GM18498 (cell line): ENCODE data around the gene RALB.
A peak's percentile ranks its signal among the peaks of the same experiment; 100 is the strongest.

ENCODE experiments used
- ATAC-seq: cut with Tn5 transposase; IDR thresholded peaks from one replicate; pipeline ENCODE4 v1.9.1; 2021; ENCODE audit warnings: mild to moderate bottlenecking, moderate library complexity; ENCODE audit not compliant: unreplicated experiment

Gene RALB

GRCh38 chr2:120330946-120331822 is 78.5 kb downstream of the RALB start:
- ATAC-seq = peak; percentile 54

- ATAC-seq = no peak
Observed at GRCh38 chr2:120331903-120332302, 79.3 kb downstream of the RALB start.

- no peak for ATAC-seq
Observed at GRCh38 chr2:120332384-120332783, 79.7 kb downstream of the RALB start.

- ATAC-seq = no peak
Observed at GRCh38 chr2:120334068-120334467, 81.4 kb downstream of the RALB start.

- ATAC-seq = no peak
Observed at GRCh38 chr2:120336749-120337148, 84.1 kb downstream of the RALB start.

- ATAC-seq = no peak
Observed at GRCh38 chr2:120338015-120338414, 85.4 kb downstream of the RALB start.

- ATAC-seq = no peak
Observed at GRCh38 chr2:120341977-120342376, 89.3 kb downstream of the RALB start.

- ATAC-seq = no peak
Observed at GRCh38 chr2:120342446-120342845, 89.8 kb downstream of the RALB start.

- no peak for ATAC-seq
Observed at GRCh38 chr2:120343100-120343432, 90.4 kb downstream of the RALB start.

GRCh38 chr2:120343433-120344105 is 90.9 kb downstream of the RALB start:
- ATAC-seq = peak; percentile 63
